ENCODE results near the gene UBTD1.

- TF ChIP-seq, protein P1, sequence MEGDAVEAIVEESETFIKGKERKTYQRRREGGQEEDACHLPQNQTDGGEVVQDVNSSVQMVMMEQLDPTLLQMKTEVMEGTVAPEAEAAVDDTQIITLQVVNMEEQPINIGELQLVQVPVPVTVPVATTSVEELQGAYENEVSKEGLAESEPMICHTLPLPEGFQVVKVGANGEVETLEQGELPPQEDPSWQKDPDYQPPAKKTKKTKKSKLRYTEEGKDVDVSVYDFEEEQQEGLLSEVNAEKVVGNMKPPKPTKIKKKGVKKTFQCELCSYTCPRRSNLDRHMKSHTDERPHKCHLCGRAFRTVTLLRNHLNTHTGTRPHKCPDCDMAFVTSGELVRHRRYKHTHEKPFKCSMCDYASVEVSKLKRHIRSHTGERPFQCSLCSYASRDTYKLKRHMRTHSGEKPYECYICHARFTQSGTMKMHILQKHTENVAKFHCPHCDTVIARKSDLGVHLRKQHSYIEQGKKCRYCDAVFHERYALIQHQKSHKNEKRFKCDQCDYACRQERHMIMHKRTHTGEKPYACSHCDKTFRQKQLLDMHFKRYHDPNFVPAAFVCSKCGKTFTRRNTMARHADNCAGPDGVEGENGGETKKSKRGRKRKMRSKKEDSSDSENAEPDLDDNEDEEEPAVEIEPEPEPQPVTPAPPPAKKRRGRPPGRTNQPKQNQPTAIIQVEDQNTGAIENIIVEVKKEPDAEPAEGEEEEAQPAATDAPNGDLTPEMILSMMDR (IDR thresholded peaks at IDR 0.05), result no peak
- no peak for TF ChIP-seq POLR2A (IDR thresholded peaks at IDR 0.05)
Measured at GRCh38 chr10:97608991-97609561, 110.4 kb downstream of the UBTD1 start.
